HEK293T (cell line): Measurements from ENCODE around the gene SEC24A.

Experiments used
- BHLHE40 ChIP-seq: fragments of 450-650 bp; IDR thresholded peaks from 2 replicates; pipeline ENCODE4 v1.6.1; 2016; ENCODE audit warnings: mild to moderate bottlenecking, moderate library complexity, borderline replicate concordance
- FOXM1 ChIP-seq: fragments of 450-650 bp; IDR thresholded peaks from 2 replicates; pipeline ENCODE4 v1.6.1; 2017; ENCODE audit warnings: mild to moderate bottlenecking, borderline replicate concordance
- HDGF ChIP-seq: fragments of 450-650 bp; IDR thresholded peaks from 2 replicates; pipeline ENCODE4 v1.6.1; 2017; ENCODE audit warnings: antibody characterized with exemption, borderline replicate concordance
- LEF1 ChIP-seq: fragments of 450-650 bp; IDR thresholded peaks from 2 replicates; pipeline ENCODE4 v1.6.1; 2017; ENCODE audit warnings: mild to moderate bottlenecking, borderline replicate concordance
- NFRKB ChIP-seq: fragments of 450-650 bp; IDR thresholded peaks from 2 replicates; pipeline ENCODE4 v1.6.1; 2016; ENCODE audit warnings: mild to moderate bottlenecking, moderate library complexity
- SP1 ChIP-seq: fragments of 450-650 bp; IDR thresholded peaks from 2 replicates; pipeline ENCODE4 v1.6.1; 2017
- SUZ12 ChIP-seq: fragments of 450-650 bp; IDR thresholded peaks from 2 replicates; pipeline ENCODE4 v1.6.1; 2016; ENCODE audit warnings: mild to moderate bottlenecking
- TARDBP ChIP-seq: fragments of 450-650 bp; IDR thresholded peaks from 2 replicates; pipeline ENCODE4 v1.6.1; 2016

- TF ChIP-seq LEF1 (no peak), SP1 (no peak), BHLHE40 (no peak), HDGF (no peak), FOXM1 (no peak), SUZ12 (no peak), NFRKB (no peak), TARDBP (no peak)
Measured at GRCh38 chr5:134692722-134693121, 44.1 kb downstream of the SEC24A start.
